ENCODE data around the gene THAP10.

DNA sequence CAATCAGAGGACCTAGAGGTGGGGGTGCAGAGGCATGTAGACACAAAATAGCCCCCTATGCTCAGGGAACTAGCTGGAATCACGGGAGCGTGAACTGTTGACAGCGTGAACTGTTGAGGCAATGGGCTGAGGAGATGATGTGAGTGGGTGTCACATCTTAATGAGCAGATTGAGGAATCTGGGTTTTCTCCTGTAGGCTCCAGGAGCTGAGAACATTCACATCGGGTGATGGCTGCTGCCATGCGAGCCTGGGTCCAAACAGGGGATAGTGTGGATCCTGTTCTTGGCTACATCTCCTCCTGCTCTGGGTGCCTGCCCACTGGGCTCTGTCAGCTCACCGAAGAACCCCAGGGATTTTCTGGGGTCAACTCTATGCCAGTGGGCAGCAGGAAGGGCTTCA, 40.3 kb downstream of the THAP10 start:
- TF ChIP-seq, protein P1, sequence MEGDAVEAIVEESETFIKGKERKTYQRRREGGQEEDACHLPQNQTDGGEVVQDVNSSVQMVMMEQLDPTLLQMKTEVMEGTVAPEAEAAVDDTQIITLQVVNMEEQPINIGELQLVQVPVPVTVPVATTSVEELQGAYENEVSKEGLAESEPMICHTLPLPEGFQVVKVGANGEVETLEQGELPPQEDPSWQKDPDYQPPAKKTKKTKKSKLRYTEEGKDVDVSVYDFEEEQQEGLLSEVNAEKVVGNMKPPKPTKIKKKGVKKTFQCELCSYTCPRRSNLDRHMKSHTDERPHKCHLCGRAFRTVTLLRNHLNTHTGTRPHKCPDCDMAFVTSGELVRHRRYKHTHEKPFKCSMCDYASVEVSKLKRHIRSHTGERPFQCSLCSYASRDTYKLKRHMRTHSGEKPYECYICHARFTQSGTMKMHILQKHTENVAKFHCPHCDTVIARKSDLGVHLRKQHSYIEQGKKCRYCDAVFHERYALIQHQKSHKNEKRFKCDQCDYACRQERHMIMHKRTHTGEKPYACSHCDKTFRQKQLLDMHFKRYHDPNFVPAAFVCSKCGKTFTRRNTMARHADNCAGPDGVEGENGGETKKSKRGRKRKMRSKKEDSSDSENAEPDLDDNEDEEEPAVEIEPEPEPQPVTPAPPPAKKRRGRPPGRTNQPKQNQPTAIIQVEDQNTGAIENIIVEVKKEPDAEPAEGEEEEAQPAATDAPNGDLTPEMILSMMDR (conservative IDR thresholded peaks at IDR 0.05; ENCODE audit: low read depth, low read length) = no peak
- no peak for TF ChIP-seq EZH2 (IDR thresholded peaks at IDR 0.05; ENCODE audit: low read length, unreplicated experiment)
- TF ChIP-seq EZH2phosphoT487 (IDR thresholded peaks at IDR 0.05; ENCODE audit: borderline replicate concordance, low read length) = no peak
